GM12874 (cell line): Measurements from ENCODE around the gene SYCP3.
A peak's percentile ranks its signal among the peaks of the same experiment; 100 is the strongest.

ENCODE experiments used
- CTCF ChIP-seq: IDR thresholded peaks from 2 replicates; pipeline ENCODE4 v1.5.1; 2011; ENCODE audit warnings: low read depth, mild to moderate bottlenecking, control low read depth, low read length, moderate library complexity; ENCODE audit not compliant: insufficient read depth

Gene SYCP3

DNA sequence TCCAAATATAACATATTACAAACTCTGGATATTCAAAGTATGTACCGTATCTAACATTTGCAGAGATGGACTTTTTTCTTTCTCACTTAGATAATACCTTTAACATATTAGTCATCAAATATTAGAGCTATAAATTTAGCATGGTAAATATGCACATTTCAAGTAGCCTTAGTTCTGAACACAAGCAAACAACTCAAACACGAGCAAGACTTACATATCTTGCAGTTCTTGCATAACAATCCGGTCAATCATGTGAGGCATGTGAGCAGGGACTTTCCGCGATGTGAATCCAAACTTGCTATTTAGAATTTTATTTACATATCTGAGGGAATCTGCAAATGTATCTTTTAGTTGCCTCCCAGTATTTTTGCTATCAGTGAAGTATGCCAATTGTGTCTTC lies 22.1 kb upstream of the SYCP3 start:
- TF ChIP-seq CTCF: no peak

- peak; percentile 64 for TF ChIP-seq CTCF
Observed at GRCh38 chr12:101759396-101760047, 20.3 kb upstream of the SYCP3 start.

GRCh38 chr12:101750152-101750551 lies 10.9 kb upstream of the SYCP3 start:
- no peak for TF ChIP-seq CTCF

DNA sequence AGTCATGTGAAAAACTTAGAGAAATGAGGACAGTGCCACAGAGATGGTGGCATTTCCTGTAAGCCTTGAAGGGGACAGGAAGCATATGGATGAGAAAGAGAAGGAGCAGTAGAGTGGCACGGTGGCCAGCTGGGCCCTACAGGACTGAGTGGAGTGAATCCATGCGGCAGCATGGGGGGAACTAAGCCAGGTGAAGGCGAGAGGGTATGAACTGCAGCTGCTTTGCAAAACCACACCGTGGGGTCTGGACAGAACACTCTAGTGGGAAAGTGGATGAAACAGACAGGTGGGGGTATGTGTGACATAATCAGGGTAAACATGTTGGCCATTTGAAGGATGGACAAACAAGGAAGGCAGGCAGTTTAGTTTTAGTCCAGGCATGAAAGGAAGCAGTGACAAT lies 10.4 kb upstream of the SYCP3 start:
- no peak for TF ChIP-seq CTCF

- TF ChIP-seq CTCF: no peak
Observed at GRCh38 chr12:101748907-101749306, 9.6 kb upstream of the SYCP3 start.

DNA sequence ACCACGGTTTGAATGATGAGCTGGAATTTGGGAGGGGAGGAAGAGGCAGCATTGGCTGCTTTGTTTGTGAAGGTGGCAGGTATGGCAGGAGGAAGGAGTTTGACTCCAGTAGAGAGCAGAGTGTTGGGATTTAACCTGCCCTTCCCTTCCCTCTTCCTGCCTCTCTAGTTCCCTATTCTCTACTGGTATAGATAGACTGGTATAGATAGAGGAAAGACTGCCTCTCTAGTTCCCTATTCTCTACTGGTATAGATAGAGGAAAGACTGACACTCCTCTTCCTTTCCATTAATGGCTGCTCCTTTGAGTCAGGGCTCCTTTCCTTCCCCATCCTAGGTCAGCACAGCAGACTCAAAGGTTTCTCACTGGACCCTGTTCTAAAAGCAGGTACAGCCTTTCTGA lies 8.4 kb upstream of the SYCP3 start:
- TF ChIP-seq CTCF: no peak

GRCh38 chr12:101746661-101747060 lies 7.4 kb upstream of the SYCP3 start:
- TF ChIP-seq CTCF: no peak
